IMR-90 (cell line): ENCODE data around the gene AVP. TPM values are rescaled to one million over a fixed set of nuclear protein-coding genes. Genes with fewer than 3 reads are reported as not detected.

ENCODE experiments used
- ATAC-seq: fragments of 200-7000 bp; cut with Tn5 transposase; 2 replicates; pipeline ENCODE4 v1.9.1; 2020; ENCODE audit warnings: low read depth, mild to moderate bottlenecking, moderate library complexity
- BruUV-seq: library from RNA; stranded (reverse); fragments of 400-500 nt; replicated peaks from 2 replicates; lab custom pipeline; 2021; lab: Mats Ljungman, UMichigan
- CTCF ChIA-PET: fragments of 300-600 bp; formaldehyde crosslinking; extraction: SDS; loops from one replicate; lab custom pipeline; 2021; ENCODE audit warnings: antibody characterized with exemption; lab: Yijun Ruan, JAX
- POLR2A ChIA-PET: fragments of 300-600 bp; sonication (Branson Sonifier 250); formaldehyde crosslinking; loops from one replicate; lab custom pipeline; 2022; ENCODE audit warnings: antibody characterized with exemption; ENCODE audit not compliant: unreplicated experiment; lab: Charles Lee
- DNase-seq: peaks from one replicate; pipeline ENCODE4 v3.0.0; 2013
- H2AFZ ChIP-seq: replicated peaks from 2 replicates; pipeline ENCODE3; 2013; ENCODE audit warnings: low read length, mild to moderate bottlenecking; ENCODE audit not compliant: poor library complexity
- H2AK5ac ChIP-seq: 2 replicates; pipeline ENCODE4 v1.6.1; 2013; ENCODE audit warnings: low read depth, low read length, inconsistent platforms
- H2AK9ac ChIP-seq: replicated peaks from 2 replicates; pipeline ENCODE3; 2013; ENCODE audit warnings: mild to moderate bottlenecking, low read depth, low read length, moderate library complexity; ENCODE audit not compliant: poor library complexity
- H2BK120ac ChIP-seq: 2 replicates; pipeline ENCODE4 v1.6.1; 2013; ENCODE audit warnings: low read depth, low read length, inconsistent platforms
- H2BK15ac ChIP-seq: 3 replicates; pipeline ENCODE4 v1.6.1; 2013; ENCODE audit warnings: low read depth, low read length, inconsistent platforms
- H2BK20ac ChIP-seq: 2 replicates; pipeline ENCODE4 v1.6.1; 2013; ENCODE audit warnings: low read depth, mild to moderate bottlenecking, inconsistent platforms, low read length, moderate library complexity
- H2BK5ac ChIP-seq: 2 replicates; pipeline ENCODE4 v1.6.1; 2013; ENCODE audit warnings: mild to moderate bottlenecking, low read depth, low read length, inconsistent platforms; ENCODE audit not compliant: poor library complexity, severe bottlenecking
- H3K14ac ChIP-seq: replicated peaks from 2 replicates; pipeline ENCODE4 v1.6.1; 2013; ENCODE audit warnings: low read depth, low read length, inconsistent platforms
- H3K18ac ChIP-seq: 2 replicates; pipeline ENCODE4 v1.6.1; 2013; ENCODE audit warnings: low read depth, low read length, control low read depth
- H3K23ac ChIP-seq: 2 replicates; pipeline ENCODE4 v1.6.1; 2013; ENCODE audit warnings: low read depth, low read length, inconsistent platforms
- H3K27ac ChIP-seq: 2 replicates; pipeline ENCODE4 v1.5.1; 2013; ENCODE audit warnings: mild to moderate bottlenecking, control low read depth, low read length; ENCODE audit not compliant: insufficient read depth
- H3K27me3 ChIP-seq: 2 replicates; pipeline ENCODE4 v1.6.1; 2013; ENCODE audit warnings: low read length; ENCODE audit not compliant: control insufficient read depth, insufficient read depth
- H3K36me3 ChIP-seq: 2 replicates; pipeline ENCODE4 v1.6.1; 2013; ENCODE audit warnings: low read length, mixed read lengths; ENCODE audit not compliant: control insufficient read depth, insufficient read depth
- H3K4ac ChIP-seq: 2 replicates; pipeline ENCODE4 v1.6.1; 2013; ENCODE audit warnings: low read depth, low read length, inconsistent platforms
- H3K4me1 ChIP-seq: 2 replicates; pipeline ENCODE4 v1.6.1; 2013; ENCODE audit warnings: low read length, mixed read lengths; ENCODE audit not compliant: control insufficient read depth, insufficient read depth
- H3K4me2 ChIP-seq: 2 replicates; pipeline ENCODE4 v1.6.1; 2013; ENCODE audit warnings: low read depth, mild to moderate bottlenecking, control low read depth, low read length, moderate library complexity
- H3K4me3 ChIP-seq: 2 replicates; pipeline ENCODE4 v1.5.1; 2013; ENCODE audit warnings: low read depth, mild to moderate bottlenecking, control low read depth, low read length, moderate library complexity; ENCODE audit not compliant: insufficient read depth
- H3K56ac ChIP-seq: 2 replicates; pipeline ENCODE4 v1.6.1; 2013; ENCODE audit warnings: low read length, inconsistent platforms; ENCODE audit not compliant: insufficient read depth; ENCODE audit errors: extremely low read depth
- H3K79me1 ChIP-seq, 2 experiments: 2 replicates each; pipeline ENCODE4 v1.6.1; 2013; ENCODE audit warnings: low read length in 2 of 2, inconsistent platforms in 1 of 2, low read depth in 1 of 2
- H3K9ac ChIP-seq: 2 replicates; pipeline ENCODE4 v1.6.1; 2013; ENCODE audit warnings: low read depth, low read length, control low read depth
- H3K9me1 ChIP-seq: 2 replicates; pipeline ENCODE4 v1.6.1; 2013; ENCODE audit warnings: low read length, inconsistent platforms; ENCODE audit not compliant: insufficient read depth
- H3K9me3 ChIP-seq: 2 replicates; pipeline ENCODE4 v1.6.1; 2013; ENCODE audit warnings: low read length; ENCODE audit not compliant: control insufficient read depth, insufficient read depth
- H4K20me1 ChIP-seq: 2 replicates; pipeline ENCODE4 v1.6.1; 2013; ENCODE audit warnings: low read length, inconsistent platforms; ENCODE audit not compliant: insufficient read depth
- H4K5ac ChIP-seq: 2 replicates; pipeline ENCODE4 v1.6.1; 2013; ENCODE audit warnings: mild to moderate bottlenecking, low read depth, low read length, control low read depth
- H4K8ac ChIP-seq, 2 experiments: 2 replicates each; pipeline ENCODE4 v1.6.1; 2013; ENCODE audit warnings: low read depth in 2 of 2, low read length in 2 of 2, control low read depth in 1 of 2, inconsistent platforms in 1 of 2
- H4K91ac ChIP-seq: 2 replicates; pipeline ENCODE4 v1.6.1; 2013; ENCODE audit warnings: low read depth, low read length, inconsistent platforms; ENCODE audit not compliant: insufficient read depth
- BHLHE40 ChIP-seq: fragments of 150-350 bp; IDR thresholded peaks from 2 replicates; pipeline ENCODE4 v1.6.1; 2016; ENCODE audit warnings: mild to moderate bottlenecking, low read depth, low read length
- CHD1 ChIP-seq: IDR thresholded peaks from 2 replicates; pipeline ENCODE4 v1.6.1; 2012; ENCODE audit warnings: low read depth, low read length, improper control_type of control experiment
- FOS ChIP-seq: fragments of 150-350 bp; IDR thresholded peaks from 2 replicates; pipeline ENCODE4 v1.6.1; 2016; ENCODE audit warnings: low read depth, low read length
- MAZ ChIP-seq: IDR thresholded peaks from 2 replicates; pipeline ENCODE4 v1.6.1; 2012; ENCODE audit warnings: low read depth, mild to moderate bottlenecking, low read length, improper control_type of control experiment, moderate library complexity, borderline replicate concordance
- MXI1 ChIP-seq: IDR thresholded peaks from 2 replicates; pipeline ENCODE4 v1.6.1; 2012; ENCODE audit warnings: low read depth, mild to moderate bottlenecking, low read length, moderate library complexity, borderline replicate concordance
- POLR2A ChIP-seq: IDR thresholded peaks from 2 replicates; pipeline ENCODE4 v1.6.1; 2012; ENCODE audit warnings: mild to moderate bottlenecking, low read depth, low read length
- RAD21 ChIP-seq: IDR thresholded peaks from 2 replicates; pipeline ENCODE4 v1.6.1; 2012; ENCODE audit warnings: low read length, improper control_type of control experiment
- SMC3 ChIP-seq: fragments of 150-350 bp; IDR thresholded peaks from 2 replicates; pipeline ENCODE4 v1.6.1; 2016; ENCODE audit warnings: low read depth, mild to moderate bottlenecking, antibody characterized with exemption, low read length, moderate library complexity
- USF2 ChIP-seq: fragments of 150-350 bp; IDR thresholded peaks from 2 replicates; pipeline ENCODE4 v1.6.1; 2017; ENCODE audit warnings: mild to moderate bottlenecking, antibody characterized with exemption, low read length, low read depth
- WGBS, 2 experiments: methylation state at CpG; one replicate each; pipeline versions ENCODE4 v1.1.5 to v1.1.7; 2013; ENCODE audit warnings: missing lambda C conversion rate in 2 of 2; ENCODE audit not compliant: insufficient read length in 1 of 2; ENCODE audit errors: extremely low coverage in 2 of 2; 5-methylcytosine and 5-hydroxymethylcytosine counted together
- dilution Hi-C: fragments of 300-500 bp; cut with HindIII; formaldehyde crosslinking; loops from one replicate; pipeline ENCODE4 v1.14.3; 2018; ENCODE audit warnings: low sequenced_read_pairs; ENCODE audit not compliant: unreplicated experiment
- in situ Hi-C: fragments of 300-500 bp; cut with MboI; formaldehyde crosslinking; loops from 3 replicates; pipeline ENCODE4 v1.14.3; 2019; ENCODE audit warnings: low sequenced_read_pairs, inconsistent platforms, mixed read lengths
- intact Hi-C: fragments of 100-400 bp; cut with micrococcal nuclease; formaldehyde crosslinking; loops from 2 replicates; pipeline ENCODE4 v1.10.0; 2022
- polyA plus RNA-seq, 3 experiments: library from polyadenylated mRNA; depleted of rRNA; stranded (reverse); fragments of >200 nt; gene quantifications; 2 replicates each; pipeline ENCODE4 v1.2.3, GENCODE V29; 2012; ENCODE audit warnings: low replicate concordance in 1 of 3
- total RNA-seq: library from RNA; depleted of rRNA; stranded (reverse); fragments of >200 nt; gene quantifications from 2 replicates; pipeline ENCODE4 v1.2.3, GENCODE V29; 2012

Gene AVP
- total and polyA plus RNA-seq, 2 of the 4 experiments (the other 2 are of a cell fraction): not detected

- Histone ChIP-seq H3K14ac (no peak overlapping the region), H2BK20ac (no peak overlapping the region), H3K4me3 (no peak overlapping the region), H3K18ac (no peak overlapping the region), H2AK5ac (no peak overlapping the region), H3K9me1 (peaks cover 11% of the 10 kb centered on the region), H3K36me3 (peaks cover 21% of the 10 kb centered on the region), H2AK9ac (no peak overlapping the region), H2BK15ac (no peak overlapping the region), H3K9me3 (no peaks in the 10 kb centered on the region), H4K5ac (no peak overlapping the region), H3K23ac (no peak overlapping the region), H3K27me3 (no peaks in the 10 kb centered on the region), H3K4me2 (no peak overlapping the region), H4K91ac (no peak overlapping the region), H4K20me1 (peaks cover 9% of the 10 kb centered on the region), H2AFZ (no peak overlapping the region), H3K27ac (no peak overlapping the region), H3K9ac (no peak overlapping the region), H3K4ac (no peak overlapping the region), H3K56ac (no peak overlapping the region), H3K79me1 (peaks cover 9 to 18% of the 10 kb centered on the region in 2 experiments), H2BK5ac (no peak overlapping the region), H3K4me1 (peaks cover 4% of the 10 kb centered on the region; the same call in 1 of the 2 replicates), H2BK120ac (no peak overlapping the region), H4K8ac (no peak overlapping the region)
- TF ChIP-seq CHD1 (no peak), BHLHE40 (no peak), USF2 (no peak), MXI1 (no peak), SMC3 (no peak), MAZ (no peak), RAD21 (no peak), FOS (no peak), POLR2A (no peak)
- CTCF ChIA-PET: no interaction called here
- DNase-seq: no peak
- BruUV-seq: no TSS peak
- no peak for ATAC-seq
- dilution Hi-C loops (no loop called here), in situ Hi-C loops (no loop called here), intact Hi-C loops (loop anchor here (10.0 kb wide), 1 partner anchor 263 kb away; no protein-coding TSS in a partner anchor)
- POLR2A ChIA-PET: interaction anchor here (0.6 kb wide), 1 partner anchor 132 kb away, joined by 3 read pairs; no protein-coding TSS in a partner anchor
- no CpG with 5 or more reads among the region's 7 CpGs for WGBS, 2 experiments
These were observed 33.0 kb downstream of the AVP start for GRCh38 chr20:3051385-3052019.
